ENCODE data around the gene SYCP2L. TPM values are rescaled to one million over a fixed set of nuclear protein-coding genes. Genes with fewer than 3 reads are reported as not detected.
A peak's percentile ranks its signal among the peaks of the same experiment; 100 is the strongest.
"Not testable (repeated sequence)": the region's sequence is repeated elsewhere in the genome, so short reads cannot be mapped to it uniquely, and the experiment has no call there.

The SYCP2L gene
- total RNA-seq, 4 donors from 2014 or later = 0.53 to 1.3 TPM; not detected in 2

GRCh38 chr6:10843554-10843953, 43.3 kb upstream of the SYCP2L start:
- Histone ChIP-seq H3K27ac (no peak overlapping the region), H3K4me3 (no peak overlapping the region), H3K27me3 (peaks cover 0 to 10% (median 0%) of the 10 kb centered on the region in 4 donors), H3K36me3 (no peaks in the 10 kb centered on the region), H3K9me3 (no peaks in the 10 kb centered on the region), H3K4me1 (peaks cover 0 to 7% (median 0%) of the 10 kb centered on the region in 3 donors)
- DNase-seq = no peak
- TF ChIP-seq, protein P1, sequence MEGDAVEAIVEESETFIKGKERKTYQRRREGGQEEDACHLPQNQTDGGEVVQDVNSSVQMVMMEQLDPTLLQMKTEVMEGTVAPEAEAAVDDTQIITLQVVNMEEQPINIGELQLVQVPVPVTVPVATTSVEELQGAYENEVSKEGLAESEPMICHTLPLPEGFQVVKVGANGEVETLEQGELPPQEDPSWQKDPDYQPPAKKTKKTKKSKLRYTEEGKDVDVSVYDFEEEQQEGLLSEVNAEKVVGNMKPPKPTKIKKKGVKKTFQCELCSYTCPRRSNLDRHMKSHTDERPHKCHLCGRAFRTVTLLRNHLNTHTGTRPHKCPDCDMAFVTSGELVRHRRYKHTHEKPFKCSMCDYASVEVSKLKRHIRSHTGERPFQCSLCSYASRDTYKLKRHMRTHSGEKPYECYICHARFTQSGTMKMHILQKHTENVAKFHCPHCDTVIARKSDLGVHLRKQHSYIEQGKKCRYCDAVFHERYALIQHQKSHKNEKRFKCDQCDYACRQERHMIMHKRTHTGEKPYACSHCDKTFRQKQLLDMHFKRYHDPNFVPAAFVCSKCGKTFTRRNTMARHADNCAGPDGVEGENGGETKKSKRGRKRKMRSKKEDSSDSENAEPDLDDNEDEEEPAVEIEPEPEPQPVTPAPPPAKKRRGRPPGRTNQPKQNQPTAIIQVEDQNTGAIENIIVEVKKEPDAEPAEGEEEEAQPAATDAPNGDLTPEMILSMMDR (IDR thresholded peaks at IDR 0.05) = no peak
- no peak for TF ChIP-seq POLR2A (IDR thresholded peaks at IDR 0.05)
- intact Hi-C loops (cut with DNase I) = no loop called here

- DNase-seq = no peak
- no peaks in the 10 kb centered on the region for H3K27me3 ChIP-seq
- WGBS, 2 donors = 70 to 81% methylated on average over 3 of the region's 3 CpGs
- H3K4me1 ChIP-seq = no peaks in the 10 kb centered on the region
- no peak overlapping the region for H3K4me3 ChIP-seq
- TF ChIP-seq, protein P1 (IDR thresholded peaks at IDR 0.05) = peak in 2 of 6 experiments; percentile 14 to 27
- TF ChIP-seq POLR2A (IDR thresholded peaks at IDR 0.05) = no peak
- H3K9me3 ChIP-seq = no peaks in the 10 kb centered on the region
- H3K27ac ChIP-seq = no peak overlapping the region
- intact Hi-C loops (cut with DNase I) = no loop called here
- no peaks in the 10 kb centered on the region for H3K36me3 ChIP-seq
Measured at GRCh38 chr6:10847684-10848083, 39.2 kb upstream of the SYCP2L start.

DNA sequence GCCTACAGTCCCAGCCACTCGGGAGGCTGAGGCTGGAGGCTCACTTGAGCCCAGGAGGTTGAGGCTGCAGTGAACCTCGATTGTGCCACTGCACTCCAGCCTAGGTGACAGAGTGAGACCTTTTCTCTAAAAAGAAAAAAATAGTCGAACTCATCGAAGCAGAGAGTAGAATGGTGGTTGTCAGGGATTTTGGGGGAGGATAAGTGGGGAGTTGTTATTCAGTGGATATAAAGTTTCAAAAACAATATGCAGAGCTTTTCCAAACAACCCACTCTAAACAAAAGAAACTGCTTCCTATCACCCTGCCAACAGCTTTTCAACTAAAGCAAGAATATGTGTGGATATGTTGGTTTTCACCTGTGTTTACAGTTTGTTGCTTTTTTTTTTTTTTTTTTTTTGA, 37.0 kb upstream of the SYCP2L start:
- 71 to 79% methylated on average over 4 of the region's 4 CpGs for WGBS, 2 donors
- Histone ChIP-seq H3K4me3 (no peak overlapping the region), H3K27ac (no peak overlapping the region), H3K4me1 (no peaks in the 10 kb centered on the region), H3K9me3 (peaks cover 0 to 6% (median 0%) of the 10 kb centered on the region in 3 donors), H3K36me3 (no peaks in the 10 kb centered on the region), H3K27me3 (no peaks in the 10 kb centered on the region)
- intact Hi-C loops (cut with DNase I) = no loop called here
- TF ChIP-seq POLR2A (IDR thresholded peaks at IDR 0.05) = no peak
- TF ChIP-seq, protein P1 (IDR thresholded peaks at IDR 0.05) = no peak
- no peak for DNase-seq

DNA sequence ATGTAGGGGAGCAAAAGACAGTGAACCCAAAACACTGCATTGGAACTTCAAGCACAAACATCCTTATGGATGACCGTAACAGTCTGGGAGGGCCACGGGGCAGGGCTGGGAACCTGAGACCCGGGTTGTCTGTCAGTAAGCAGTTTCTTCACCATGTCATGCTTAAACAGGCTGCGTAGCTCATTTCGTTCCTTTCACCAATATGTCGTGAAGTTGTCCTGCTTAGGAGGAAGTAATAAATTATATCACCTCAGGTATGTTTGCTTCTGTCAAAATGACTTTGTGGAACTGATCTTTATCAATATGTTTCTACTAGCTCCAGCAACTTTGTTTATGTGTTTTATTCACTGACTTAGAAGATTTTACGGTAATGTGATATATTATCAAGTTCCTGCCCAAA, 36.1 kb upstream of the SYCP2L start:
- Histone ChIP-seq H3K9me3 (peaks cover 0 to 6% (median 0%) of the 10 kb centered on the region in 3 donors), H3K27ac (no peak overlapping the region), H3K27me3 (no peaks in the 10 kb centered on the region), H3K4me3 (no peak overlapping the region), H3K4me1 (no peaks in the 10 kb centered on the region), H3K36me3 (no peaks in the 10 kb centered on the region)
- no peak for DNase-seq
- no peak for TF ChIP-seq POLR2A (IDR thresholded peaks at IDR 0.05)
- TF ChIP-seq, protein P1 (IDR thresholded peaks at IDR 0.05) = no peak
- intact Hi-C loops (cut with DNase I) = no loop called here
- 49 to 51% methylated on average over 7 of the region's 7 CpGs for WGBS, 2 donors

GRCh38 chr6:10852361-10852960, 34.4 kb upstream of the SYCP2L start:
- H3K9me3 ChIP-seq = peaks cover 0 to 6% (median 0%) of the 10 kb centered on the region in 3 donors
- H3K27ac ChIP-seq = no peak overlapping the region
- no peaks in the 10 kb centered on the region for H3K27me3 ChIP-seq
- TF ChIP-seq, protein P1 (IDR thresholded peaks at IDR 0.05) = no peak
- no peak for TF ChIP-seq POLR2A (IDR thresholded peaks at IDR 0.05)
- no peaks in the 10 kb centered on the region for H3K36me3 ChIP-seq
- intact Hi-C loops (cut with DNase I) = no loop called here
- H3K4me1 ChIP-seq = no peaks in the 10 kb centered on the region
- no peak overlapping the region for H3K4me3 ChIP-seq
- no peak for DNase-seq
- whole genome bisulfite sequencing, 2 donors = 68 to 70% methylated on average over 11 of the region's 11 CpGs

DNA sequence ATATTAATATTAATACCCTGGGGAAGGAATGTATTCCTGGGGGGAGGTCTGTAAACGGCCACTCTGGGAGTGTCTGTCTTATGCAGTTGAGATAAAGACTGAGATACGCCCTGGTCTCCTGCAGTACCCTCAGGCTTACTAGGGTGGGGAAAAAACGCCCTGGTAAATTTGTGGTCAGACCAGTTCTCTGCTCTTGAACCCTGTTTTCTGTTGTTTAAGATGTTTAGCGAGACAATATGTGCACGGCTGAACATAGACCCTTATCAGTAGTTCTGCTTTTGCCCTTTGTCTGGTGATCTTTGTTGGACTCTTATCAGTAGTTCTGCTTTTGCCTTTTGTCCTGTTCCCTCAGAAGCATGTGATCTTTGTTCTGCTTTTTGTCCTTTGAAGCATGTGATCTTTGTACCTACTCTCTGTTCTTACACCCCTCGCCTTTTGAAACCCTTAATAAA, 33.0 kb upstream of the SYCP2L start:
- WGBS, 2 donors = 61 to 77% methylated on average over 6 of the region's 6 CpGs
- H3K36me3 ChIP-seq; H3K4me3 ChIP-seq; H3K27me3 ChIP-seq; DNase-seq; intact Hi-C loops (cut with DNase I); H3K27ac ChIP-seq; H3K9me3 ChIP-seq; H3K4me1 ChIP-seq: not testable (repeated sequence)

Measured in esophagus squamous epithelium (tissue), 5 donors.